Loucy (cell line): ENCODE measurements around the gene SLC30A2.
A peak's percentile ranks its signal among the peaks of the same experiment; 100 is the strongest.

Experiments used
- H2AFZ ChIP-seq: fragments of 200-600 bp; sonication (generic); 2 replicates; pipeline ENCODE4 v1.6.0; 2016; ENCODE audit warnings: antibody characterized with exemption, mild to moderate bottlenecking, low read length, moderate library complexity
- H3F3A ChIP-seq: fragments of 200-600 bp; 2 replicates; pipeline ENCODE4 v1.6.0; 2016; ENCODE audit warnings: antibody characterized with exemption, low read depth, mild to moderate bottlenecking
- H3K27me3 ChIP-seq: fragments of 200-600 bp; sonication (generic); 2 replicates; pipeline ENCODE4 v1.6.1; 2014; ENCODE audit warnings: low read length, mild to moderate bottlenecking; ENCODE audit not compliant: insufficient read depth, poor library complexity, severe bottlenecking
- H3K36me3 ChIP-seq: fragments of 200-600 bp; sonication (generic); 2 replicates; pipeline ENCODE4 v1.6.1; 2016; ENCODE audit warnings: low read length; ENCODE audit not compliant: insufficient read depth
- H3K4me1 ChIP-seq: fragments of 200-600 bp; sonication (generic); 2 replicates; pipeline ENCODE4 v1.5.1; 2014; ENCODE audit warnings: low read length, mild to moderate bottlenecking; ENCODE audit not compliant: insufficient read depth, poor library complexity, severe bottlenecking
- H3K4me2 ChIP-seq: fragments of 200-600 bp; sonication (generic); 2 replicates; pipeline ENCODE4 v1.6.0; 2014; ENCODE audit warnings: antibody characterized with exemption, low read length, low read depth, mild to moderate bottlenecking; ENCODE audit not compliant: poor library complexity, severe bottlenecking
- H3K4me3 ChIP-seq: fragments of 200-600 bp; sonication (generic); 2 replicates; pipeline ENCODE4 v1.5.1; 2014; ENCODE audit warnings: low read length, mild to moderate bottlenecking, mixed read lengths; ENCODE audit not compliant: poor library complexity, severe bottlenecking
- H3K79me2 ChIP-seq: fragments of 200-600 bp; sonication (generic); 2 replicates; pipeline ENCODE4 v1.6.1; 2014; ENCODE audit warnings: low read length; ENCODE audit not compliant: insufficient read depth
- H3K9ac ChIP-seq: fragments of 200-600 bp; sonication (generic); 2 replicates; pipeline ENCODE4 v1.6.0; 2014; ENCODE audit warnings: mild to moderate bottlenecking, low read depth, low read length, moderate library complexity; ENCODE audit not compliant: poor library complexity, severe bottlenecking
- H3K9me2 ChIP-seq: fragments of 200-600 bp; sonication (generic); replicated peaks from 2 replicates; pipeline ENCODE4 v1.6.1; 2016; ENCODE audit warnings: low read depth, low read length, mixed read lengths
- H3K9me3 ChIP-seq: fragments of 200-600 bp; sonication (generic); 2 replicates; pipeline ENCODE4 v1.6.1; 2014; ENCODE audit warnings: mild to moderate bottlenecking, antibody characterized with exemption, low read length, low read depth; ENCODE audit not compliant: insufficient read depth
- H4K20me1 ChIP-seq: fragments of 200-600 bp; sonication (generic); 2 replicates; pipeline ENCODE4 v1.6.0; 2014; ENCODE audit warnings: antibody characterized with exemption, low read length, mild to moderate bottlenecking; ENCODE audit not compliant: insufficient read depth, poor library complexity, severe bottlenecking
- CTCF ChIP-seq: fragments of 200-600 bp; sonication (generic); conservative IDR thresholded peaks from 2 replicates; pipeline ENCODE4 v1.5.1; 2014; ENCODE audit warnings: mild to moderate bottlenecking, antibody characterized with exemption, low read length
- EZH2phosphoT487 ChIP-seq: fragments of 200-600 bp; IDR thresholded peaks from 2 replicates; pipeline ENCODE4 v1.6.1; 2018; ENCODE audit warnings: antibody characterized with exemption, mild to moderate bottlenecking, moderate library complexity, borderline replicate concordance

SLC30A2 gene

DNA sequence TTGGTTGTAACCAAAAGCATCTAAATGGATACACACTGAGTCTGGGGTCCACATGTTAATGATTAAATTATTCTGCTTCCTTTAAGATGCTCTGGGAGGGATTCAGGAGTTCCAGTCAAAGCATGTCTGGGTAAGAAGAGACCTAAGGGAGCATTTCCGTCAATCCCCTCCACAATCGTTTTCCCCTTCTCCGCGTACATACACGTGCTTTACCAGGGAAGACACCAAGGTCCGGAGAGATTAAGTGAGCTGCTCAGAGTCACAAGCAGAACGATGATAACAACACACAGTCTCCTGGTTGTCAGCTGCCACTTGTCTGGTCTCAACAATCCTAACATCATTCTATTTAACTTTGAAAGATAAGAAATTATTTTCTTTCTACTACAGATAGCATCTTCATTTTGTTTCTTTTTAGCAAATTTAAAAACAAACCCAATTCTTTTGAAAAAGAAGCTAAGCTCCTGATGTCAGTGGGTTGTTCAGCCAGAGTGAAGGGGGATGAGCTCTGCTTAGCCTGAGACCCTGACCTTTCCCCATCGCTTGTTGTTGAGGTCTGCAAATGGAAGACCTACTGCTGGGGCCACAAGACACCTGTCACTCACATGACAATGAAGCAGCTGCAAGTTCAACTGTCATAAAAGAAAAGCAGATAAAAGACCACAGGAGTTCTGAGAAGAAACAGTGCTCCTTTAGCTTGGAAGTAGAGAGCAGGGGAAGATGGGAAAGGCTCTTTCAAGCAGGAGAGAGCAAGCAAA lies 52.5 kb downstream of the SLC30A2 start:
- Histone ChIP-seq H4K20me1 (no peaks in the 10 kb centered on the region), H3K9me3 (no peaks in the 10 kb centered on the region), H3K4me2 (peak overlapping the region; percentile 8), H3K4me3 (no peak overlapping the region), H3K79me2 (peaks cover 22% of the 10 kb centered on the region; the same call in 1 of the 2 replicates), H2AFZ (no peak overlapping the region), H3K4me1 (peaks cover 54% of the 10 kb centered on the region), H3K27me3 (no peaks in the 10 kb centered on the region), H3K9ac (no peak overlapping the region), H3K9me2 (no peaks in the 10 kb centered on the region), H3K36me3 (no peaks in the 10 kb centered on the region), H3F3A (no peaks in the 10 kb centered on the region)
- TF ChIP-seq EZH2phosphoT487 (no peak), CTCF (no peak)

DNA sequence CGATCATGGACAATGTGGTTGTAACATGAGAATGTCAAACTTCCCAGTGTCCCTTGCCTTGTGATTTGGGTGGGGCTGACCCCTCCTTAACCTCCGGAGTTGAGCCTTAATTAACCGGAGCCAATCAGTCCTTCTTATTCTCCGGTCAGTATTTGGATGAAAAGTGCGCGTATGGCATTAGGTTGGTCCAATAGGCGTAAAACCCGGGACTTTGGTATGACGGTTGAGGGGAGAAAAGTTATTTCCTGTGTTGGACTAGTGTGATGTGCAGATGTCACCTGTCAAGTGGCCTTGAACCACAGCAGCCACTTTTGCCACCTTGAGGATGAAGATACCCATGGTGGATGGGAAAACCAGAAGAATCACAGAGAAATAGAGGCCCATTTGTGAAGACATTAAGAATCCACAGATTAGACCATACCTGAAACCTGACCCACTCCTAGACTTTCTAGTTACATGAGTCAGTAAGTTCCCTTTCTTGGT lies 53.2 kb downstream of the SLC30A2 start:
- Histone ChIP-seq H3F3A (no peaks in the 10 kb centered on the region), H2AFZ (no peak overlapping the region)
- TF ChIP-seq EZH2phosphoT487 (no peak), CTCF (no peak)

DNA sequence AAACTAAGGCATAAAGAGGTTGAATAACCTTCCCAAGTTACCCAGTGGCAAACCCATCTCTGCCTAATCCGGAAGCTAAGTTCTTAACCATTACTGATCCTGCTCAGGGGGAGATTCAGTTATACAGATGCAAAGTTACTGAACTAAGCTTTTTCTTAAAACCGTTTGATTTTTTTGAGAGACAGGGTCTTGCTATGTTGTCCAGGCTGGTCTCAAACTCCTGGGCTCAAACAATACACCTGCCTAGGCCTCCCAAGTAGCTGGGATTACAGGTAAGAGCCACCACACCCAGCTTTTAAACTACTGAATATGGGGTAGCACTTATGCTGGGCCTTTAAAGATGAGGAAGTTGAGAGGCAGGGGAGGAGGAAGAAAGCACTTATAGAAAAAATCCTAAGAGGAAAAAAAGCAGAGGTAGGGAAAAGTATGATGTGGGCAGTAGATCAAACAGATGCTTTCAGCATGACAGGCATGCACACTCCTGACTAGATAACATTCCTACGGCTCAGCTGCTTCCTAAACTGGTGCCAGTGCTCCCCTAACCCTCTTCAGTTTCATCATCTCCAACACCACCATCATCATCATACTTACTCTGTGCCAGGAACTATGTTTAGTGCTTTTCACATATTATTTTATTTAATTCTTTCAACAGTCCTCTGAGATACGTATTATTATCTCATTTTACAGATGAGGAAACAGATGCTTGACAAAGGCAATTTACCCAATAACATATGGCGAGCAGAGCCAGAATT lies 53.8 kb downstream of the SLC30A2 start:
- peaks cover 19% of the 10 kb centered on the region; the same call in 1 of the 2 replicates for H3K79me2 ChIP-seq
- peaks cover 55% of the 10 kb centered on the region for H3K4me1 ChIP-seq
- H3K4me2 ChIP-seq = no peak overlapping the region
- no peak overlapping the region for H3K4me3 ChIP-seq
- H3K9me3 ChIP-seq = no peaks in the 10 kb centered on the region
- no peaks in the 10 kb centered on the region for H3K36me3 ChIP-seq
- no peaks in the 10 kb centered on the region for H4K20me1 ChIP-seq
- no peaks in the 10 kb centered on the region for H3F3A ChIP-seq
- no peak overlapping the region for H3K9ac ChIP-seq
- no peaks in the 10 kb centered on the region for H3K27me3 ChIP-seq
- no peak overlapping the region for H2AFZ ChIP-seq
- no peaks in the 10 kb centered on the region for H3K9me2 ChIP-seq
- TF ChIP-seq CTCF (no peak), EZH2phosphoT487 (no peak)

More for the DNA sequence above, 53.2 kb downstream of the SLC30A2 start:
- Histone ChIP-seq H3K9me2 (no peaks in the 10 kb centered on the region), H3K4me2 (no peak overlapping the region), H3K4me3 (no peak overlapping the region), H3K27me3 (no peaks in the 10 kb centered on the region), H3K9ac (no peak overlapping the region), H3K79me2 (peaks cover 24% of the 10 kb centered on the region; the same call in 1 of the 2 replicates), H3K9me3 (no peaks in the 10 kb centered on the region), H3K36me3 (no peaks in the 10 kb centered on the region), H4K20me1 (no peaks in the 10 kb centered on the region), H3K4me1 (peaks cover 56% of the 10 kb centered on the region)
